IMR-90 (cell line): ENCODE measurements around the gene KRT76. TPM values are rescaled to one million over a fixed set of nuclear protein-coding genes. Genes with fewer than 3 reads are reported as not detected.

ENCODE experiments used
- ATAC-seq: fragments of 200-7000 bp; cut with Tn5 transposase; 2 replicates; pipeline ENCODE4 v1.9.1; 2020; ENCODE audit warnings: low read depth, mild to moderate bottlenecking, moderate library complexity
- BruUV-seq: library from RNA; stranded (reverse); fragments of 400-500 nt; replicated peaks from 2 replicates; lab custom pipeline; 2021; lab: Mats Ljungman, UMichigan
- CTCF ChIA-PET: fragments of 300-600 bp; formaldehyde crosslinking; extraction: SDS; loops from one replicate; lab custom pipeline; 2021; ENCODE audit warnings: antibody characterized with exemption; lab: Yijun Ruan, JAX
- POLR2A ChIA-PET: fragments of 300-600 bp; sonication (Branson Sonifier 250); formaldehyde crosslinking; loops from one replicate; lab custom pipeline; 2022; ENCODE audit warnings: antibody characterized with exemption; ENCODE audit not compliant: unreplicated experiment; lab: Charles Lee
- DNase-seq: peaks from one replicate; pipeline ENCODE4 v3.0.0; 2013
- H2AFZ ChIP-seq: replicated peaks from 2 replicates; pipeline ENCODE3; 2013; ENCODE audit warnings: low read length, mild to moderate bottlenecking; ENCODE audit not compliant: poor library complexity
- H2AK5ac ChIP-seq: 2 replicates; pipeline ENCODE4 v1.6.1; 2013; ENCODE audit warnings: low read depth, low read length, inconsistent platforms
- H2AK9ac ChIP-seq: replicated peaks from 2 replicates; pipeline ENCODE3; 2013; ENCODE audit warnings: mild to moderate bottlenecking, low read depth, low read length, moderate library complexity; ENCODE audit not compliant: poor library complexity
- H2BK120ac ChIP-seq: 2 replicates; pipeline ENCODE4 v1.6.1; 2013; ENCODE audit warnings: low read depth, low read length, inconsistent platforms
- H2BK15ac ChIP-seq: 3 replicates; pipeline ENCODE4 v1.6.1; 2013; ENCODE audit warnings: low read depth, low read length, inconsistent platforms
- H2BK20ac ChIP-seq: 2 replicates; pipeline ENCODE4 v1.6.1; 2013; ENCODE audit warnings: low read depth, mild to moderate bottlenecking, inconsistent platforms, low read length, moderate library complexity
- H2BK5ac ChIP-seq: 2 replicates; pipeline ENCODE4 v1.6.1; 2013; ENCODE audit warnings: mild to moderate bottlenecking, low read depth, low read length, inconsistent platforms; ENCODE audit not compliant: poor library complexity, severe bottlenecking
- H3K14ac ChIP-seq: replicated peaks from 2 replicates; pipeline ENCODE4 v1.6.1; 2013; ENCODE audit warnings: low read depth, low read length, inconsistent platforms
- H3K18ac ChIP-seq: 2 replicates; pipeline ENCODE4 v1.6.1; 2013; ENCODE audit warnings: low read depth, low read length, control low read depth
- H3K23ac ChIP-seq: 2 replicates; pipeline ENCODE4 v1.6.1; 2013; ENCODE audit warnings: low read depth, low read length, inconsistent platforms
- H3K27ac ChIP-seq: 2 replicates; pipeline ENCODE4 v1.5.1; 2013; ENCODE audit warnings: mild to moderate bottlenecking, control low read depth, low read length; ENCODE audit not compliant: insufficient read depth
- H3K27me3 ChIP-seq: 2 replicates; pipeline ENCODE4 v1.6.1; 2013; ENCODE audit warnings: low read length; ENCODE audit not compliant: control insufficient read depth, insufficient read depth
- H3K36me3 ChIP-seq: 2 replicates; pipeline ENCODE4 v1.6.1; 2013; ENCODE audit warnings: low read length, mixed read lengths; ENCODE audit not compliant: control insufficient read depth, insufficient read depth
- H3K4ac ChIP-seq: 2 replicates; pipeline ENCODE4 v1.6.1; 2013; ENCODE audit warnings: low read depth, low read length, inconsistent platforms
- H3K4me1 ChIP-seq: 2 replicates; pipeline ENCODE4 v1.6.1; 2013; ENCODE audit warnings: low read length, mixed read lengths; ENCODE audit not compliant: control insufficient read depth, insufficient read depth
- H3K4me2 ChIP-seq: 2 replicates; pipeline ENCODE4 v1.6.1; 2013; ENCODE audit warnings: low read depth, mild to moderate bottlenecking, control low read depth, low read length, moderate library complexity
- H3K4me3 ChIP-seq: 2 replicates; pipeline ENCODE4 v1.5.1; 2013; ENCODE audit warnings: low read depth, mild to moderate bottlenecking, control low read depth, low read length, moderate library complexity; ENCODE audit not compliant: insufficient read depth
- H3K56ac ChIP-seq: 2 replicates; pipeline ENCODE4 v1.6.1; 2013; ENCODE audit warnings: low read length, inconsistent platforms; ENCODE audit not compliant: insufficient read depth; ENCODE audit errors: extremely low read depth
- H3K79me1 ChIP-seq, 2 experiments: 2 replicates each; pipeline ENCODE4 v1.6.1; 2013; ENCODE audit warnings: low read length in 2 of 2, inconsistent platforms in 1 of 2, low read depth in 1 of 2
- H3K9ac ChIP-seq: 2 replicates; pipeline ENCODE4 v1.6.1; 2013; ENCODE audit warnings: low read depth, low read length, control low read depth
- H3K9me1 ChIP-seq: 2 replicates; pipeline ENCODE4 v1.6.1; 2013; ENCODE audit warnings: low read length, inconsistent platforms; ENCODE audit not compliant: insufficient read depth
- H3K9me3 ChIP-seq: 2 replicates; pipeline ENCODE4 v1.6.1; 2013; ENCODE audit warnings: low read length; ENCODE audit not compliant: control insufficient read depth, insufficient read depth
- H4K20me1 ChIP-seq: 2 replicates; pipeline ENCODE4 v1.6.1; 2013; ENCODE audit warnings: low read length, inconsistent platforms; ENCODE audit not compliant: insufficient read depth
- H4K5ac ChIP-seq: 2 replicates; pipeline ENCODE4 v1.6.1; 2013; ENCODE audit warnings: mild to moderate bottlenecking, low read depth, low read length, control low read depth
- H4K8ac ChIP-seq, 2 experiments: 2 replicates each; pipeline ENCODE4 v1.6.1; 2013; ENCODE audit warnings: low read depth in 2 of 2, low read length in 2 of 2, control low read depth in 1 of 2, inconsistent platforms in 1 of 2
- H4K91ac ChIP-seq: 2 replicates; pipeline ENCODE4 v1.6.1; 2013; ENCODE audit warnings: low read depth, low read length, inconsistent platforms; ENCODE audit not compliant: insufficient read depth
- BHLHE40 ChIP-seq: fragments of 150-350 bp; IDR thresholded peaks from 2 replicates; pipeline ENCODE4 v1.6.1; 2016; ENCODE audit warnings: mild to moderate bottlenecking, low read depth, low read length
- CEBPB ChIP-seq: IDR thresholded peaks from 2 replicates; pipeline ENCODE4 v1.6.1; 2012; ENCODE audit warnings: low read depth, low read length, improper control_type of control experiment
- CHD1 ChIP-seq: IDR thresholded peaks from 2 replicates; pipeline ENCODE4 v1.6.1; 2012; ENCODE audit warnings: low read depth, low read length, improper control_type of control experiment
- FOS ChIP-seq: fragments of 150-350 bp; IDR thresholded peaks from 2 replicates; pipeline ENCODE4 v1.6.1; 2016; ENCODE audit warnings: low read depth, low read length
- MAFK ChIP-seq: IDR thresholded peaks from 2 replicates; pipeline ENCODE4 v1.6.1; 2012; ENCODE audit warnings: low read depth, low read length, improper control_type of control experiment
- MAZ ChIP-seq: IDR thresholded peaks from 2 replicates; pipeline ENCODE4 v1.6.1; 2012; ENCODE audit warnings: low read depth, mild to moderate bottlenecking, low read length, improper control_type of control experiment, moderate library complexity, borderline replicate concordance
- MXI1 ChIP-seq: IDR thresholded peaks from 2 replicates; pipeline ENCODE4 v1.6.1; 2012; ENCODE audit warnings: low read depth, mild to moderate bottlenecking, low read length, moderate library complexity, borderline replicate concordance
- NFE2L2 ChIP-seq: fragments of 150-350 bp; IDR thresholded peaks from 2 replicates; pipeline ENCODE4 v1.6.1; 2016; ENCODE audit warnings: low read depth, mild to moderate bottlenecking, low read length
- POLR2A ChIP-seq: IDR thresholded peaks from 2 replicates; pipeline ENCODE4 v1.6.1; 2012; ENCODE audit warnings: mild to moderate bottlenecking, low read depth, low read length
- RAD21 ChIP-seq: IDR thresholded peaks from 2 replicates; pipeline ENCODE4 v1.6.1; 2012; ENCODE audit warnings: low read length, improper control_type of control experiment
- RCOR1 ChIP-seq: IDR thresholded peaks from 2 replicates; pipeline ENCODE4 v1.6.1; 2012; ENCODE audit warnings: mild to moderate bottlenecking, low read length, improper control_type of control experiment; ENCODE audit not compliant: insufficient replicate concordance
- RFX5 ChIP-seq: IDR thresholded peaks from 2 replicates; pipeline ENCODE4 v1.8.0; 2012; ENCODE audit warnings: low read depth, mild to moderate bottlenecking, low read length, moderate library complexity
- SMC3 ChIP-seq: fragments of 150-350 bp; IDR thresholded peaks from 2 replicates; pipeline ENCODE4 v1.6.1; 2016; ENCODE audit warnings: low read depth, mild to moderate bottlenecking, antibody characterized with exemption, low read length, moderate library complexity
- WGBS, 2 experiments: methylation state at CpG; one replicate each; pipeline versions ENCODE4 v1.1.5 to v1.1.7; 2013; ENCODE audit warnings: missing lambda C conversion rate in 2 of 2; ENCODE audit not compliant: insufficient read length in 1 of 2; ENCODE audit errors: extremely low coverage in 2 of 2; 5-methylcytosine and 5-hydroxymethylcytosine counted together
- dilution Hi-C: fragments of 300-500 bp; cut with HindIII; formaldehyde crosslinking; loops from one replicate; pipeline ENCODE4 v1.14.3; 2018; ENCODE audit warnings: low sequenced_read_pairs; ENCODE audit not compliant: unreplicated experiment
- in situ Hi-C: fragments of 300-500 bp; cut with MboI; formaldehyde crosslinking; loops from 3 replicates; pipeline ENCODE4 v1.14.3; 2019; ENCODE audit warnings: low sequenced_read_pairs, inconsistent platforms, mixed read lengths
- intact Hi-C: fragments of 100-400 bp; cut with micrococcal nuclease; formaldehyde crosslinking; loops from 2 replicates; pipeline ENCODE4 v1.10.0; 2022
- polyA plus RNA-seq, 3 experiments: library from polyadenylated mRNA; depleted of rRNA; stranded (reverse); fragments of >200 nt; gene quantifications; 2 replicates each; pipeline ENCODE4 v1.2.3, GENCODE V29; 2012; ENCODE audit warnings: low replicate concordance in 1 of 3
- total RNA-seq: library from RNA; depleted of rRNA; stranded (reverse); fragments of >200 nt; gene quantifications from 2 replicates; pipeline ENCODE4 v1.2.3, GENCODE V29; 2012
- TF ChIP-seq, protein P1 (sequence below): fragments of 150-350 bp; IDR thresholded peaks from 2 replicates; pipeline ENCODE4 v1.6.1; 2017; ENCODE audit warnings: mild to moderate bottlenecking, antibody characterized with exemption, low read length, low read depth
- TF ChIP-seq, protein P2 (sequence below): fragments of 150-350 bp; IDR thresholded peaks from 2 replicates; pipeline ENCODE4 v1.6.1; 2016; ENCODE audit warnings: low read depth, mild to moderate bottlenecking, low read length, moderate library complexity, borderline replicate concordance
- TF ChIP-seq, protein P3 (sequence below): conservative IDR thresholded peaks from 2 replicates; pipeline ENCODE4 v1.5.1; 2012; ENCODE audit warnings: mild to moderate bottlenecking, low read depth, low read length, improper control_type of control experiment

Gene KRT76
- total and polyA plus RNA-seq, 2 of the 4 experiments (the other 2 are of a cell fraction), result not detected

DNA sequence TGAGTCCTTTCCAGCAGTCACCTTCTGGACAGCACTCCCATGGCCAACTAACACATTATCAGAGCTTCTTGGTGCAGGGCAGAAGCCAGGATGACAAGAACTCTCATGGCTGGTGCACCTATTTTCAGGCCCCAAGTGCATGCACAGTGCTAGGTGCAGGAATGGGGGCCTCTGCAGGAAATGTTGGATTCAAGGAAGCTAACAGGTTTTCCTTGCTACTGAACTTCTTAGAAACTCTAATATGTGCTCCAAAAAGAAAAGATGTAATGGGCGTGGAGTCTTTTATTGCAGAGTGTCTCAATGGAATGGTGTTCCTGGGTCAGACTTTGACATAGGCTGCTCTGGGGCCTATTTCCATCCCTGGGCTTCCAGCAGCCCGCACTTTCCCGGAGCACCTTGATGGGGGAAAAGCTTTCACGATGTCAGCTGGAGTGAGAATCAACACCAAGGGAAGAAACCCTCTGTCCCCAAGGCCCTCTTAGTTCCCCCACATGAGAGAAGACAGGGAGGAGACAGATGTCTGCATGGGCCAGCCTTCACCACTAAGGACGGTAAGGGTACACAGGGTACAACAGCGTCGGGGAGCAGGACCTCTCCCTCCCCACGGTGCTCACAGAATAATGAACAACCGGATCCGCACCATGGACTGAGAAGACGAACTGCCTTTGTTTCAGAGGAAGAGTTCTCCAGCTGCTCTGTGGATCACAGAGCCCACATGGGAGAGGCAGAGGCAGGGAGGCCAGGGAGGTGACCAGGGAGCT lies 11.9 kb upstream of the KRT76 start:
- H3K9me1 ChIP-seq, result no peaks in the 10 kb centered on the region
- no peak overlapping the region for H3K4ac ChIP-seq
- H3K9me3 ChIP-seq, result no peaks in the 10 kb centered on the region
- no peak overlapping the region for H3K18ac ChIP-seq
- no peak overlapping the region for H3K27ac ChIP-seq
- H3K9ac ChIP-seq, result no peak overlapping the region
- no TSS peak for BruUV-seq
- no peak overlapping the region for H4K5ac ChIP-seq
- no peak overlapping the region for H3K4me2 ChIP-seq
- no peak overlapping the region for H2AK9ac ChIP-seq
- intact Hi-C loops (no loop called here), dilution Hi-C loops (no loop called here), in situ Hi-C loops (no loop called here)
- CTCF ChIA-PET, result no interaction called here
- no peak overlapping the region for H4K8ac ChIP-seq
- H4K91ac ChIP-seq, result no peak overlapping the region
- POLR2A ChIA-PET, result no interaction called here
- H2AFZ ChIP-seq, result no peak overlapping the region
- no peak overlapping the region for H2BK120ac ChIP-seq
- H3K27me3 ChIP-seq, result peaks cover 47% of the 10 kb centered on the region
- H3K36me3 ChIP-seq, result no peaks in the 10 kb centered on the region
- no peak overlapping the region for H3K56ac ChIP-seq
- WGBS, 2 experiments, result 90% methylated on average over 2 of the region's 11 CpGs; no CpG with 5 or more reads in 1 of the 2 experiments
- no peak overlapping the region for H2BK15ac ChIP-seq
- no peak overlapping the region for H3K4me3 ChIP-seq
- DNase-seq, result no peak
- H3K23ac ChIP-seq, result no peak overlapping the region
- no peak overlapping the region for H3K14ac ChIP-seq
- H3K4me1 ChIP-seq, result no peaks in the 10 kb centered on the region
- H4K20me1 ChIP-seq, result no peaks in the 10 kb centered on the region
- TF ChIP-seq, protein P1, sequence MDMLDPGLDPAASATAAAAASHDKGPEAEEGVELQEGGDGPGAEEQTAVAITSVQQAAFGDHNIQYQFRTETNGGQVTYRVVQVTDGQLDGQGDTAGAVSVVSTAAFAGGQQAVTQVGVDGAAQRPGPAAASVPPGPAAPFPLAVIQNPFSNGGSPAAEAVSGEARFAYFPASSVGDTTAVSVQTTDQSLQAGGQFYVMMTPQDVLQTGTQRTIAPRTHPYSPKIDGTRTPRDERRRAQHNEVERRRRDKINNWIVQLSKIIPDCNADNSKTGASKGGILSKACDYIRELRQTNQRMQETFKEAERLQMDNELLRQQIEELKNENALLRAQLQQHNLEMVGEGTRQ, result no peak
- TF ChIP-seq POLR2A (no peak), MAFK (no peak), CEBPB (no peak), SMC3 (no peak), RFX5 (no peak), BHLHE40 (no peak), CHD1 (no peak), RAD21 (no peak), FOS (no peak), NFE2L2 (no peak), MAZ (no peak), MXI1 (no peak), RCOR1 (no peak)
- TF ChIP-seq, protein P2, sequence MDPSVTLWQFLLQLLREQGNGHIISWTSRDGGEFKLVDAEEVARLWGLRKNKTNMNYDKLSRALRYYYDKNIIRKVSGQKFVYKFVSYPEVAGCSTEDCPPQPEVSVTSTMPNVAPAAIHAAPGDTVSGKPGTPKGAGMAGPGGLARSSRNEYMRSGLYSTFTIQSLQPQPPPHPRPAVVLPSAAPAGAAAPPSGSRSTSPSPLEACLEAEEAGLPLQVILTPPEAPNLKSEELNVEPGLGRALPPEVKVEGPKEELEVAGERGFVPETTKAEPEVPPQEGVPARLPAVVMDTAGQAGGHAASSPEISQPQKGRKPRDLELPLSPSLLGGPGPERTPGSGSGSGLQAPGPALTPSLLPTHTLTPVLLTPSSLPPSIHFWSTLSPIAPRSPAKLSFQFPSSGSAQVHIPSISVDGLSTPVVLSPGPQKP, result no peak
- TF ChIP-seq, protein P3, sequence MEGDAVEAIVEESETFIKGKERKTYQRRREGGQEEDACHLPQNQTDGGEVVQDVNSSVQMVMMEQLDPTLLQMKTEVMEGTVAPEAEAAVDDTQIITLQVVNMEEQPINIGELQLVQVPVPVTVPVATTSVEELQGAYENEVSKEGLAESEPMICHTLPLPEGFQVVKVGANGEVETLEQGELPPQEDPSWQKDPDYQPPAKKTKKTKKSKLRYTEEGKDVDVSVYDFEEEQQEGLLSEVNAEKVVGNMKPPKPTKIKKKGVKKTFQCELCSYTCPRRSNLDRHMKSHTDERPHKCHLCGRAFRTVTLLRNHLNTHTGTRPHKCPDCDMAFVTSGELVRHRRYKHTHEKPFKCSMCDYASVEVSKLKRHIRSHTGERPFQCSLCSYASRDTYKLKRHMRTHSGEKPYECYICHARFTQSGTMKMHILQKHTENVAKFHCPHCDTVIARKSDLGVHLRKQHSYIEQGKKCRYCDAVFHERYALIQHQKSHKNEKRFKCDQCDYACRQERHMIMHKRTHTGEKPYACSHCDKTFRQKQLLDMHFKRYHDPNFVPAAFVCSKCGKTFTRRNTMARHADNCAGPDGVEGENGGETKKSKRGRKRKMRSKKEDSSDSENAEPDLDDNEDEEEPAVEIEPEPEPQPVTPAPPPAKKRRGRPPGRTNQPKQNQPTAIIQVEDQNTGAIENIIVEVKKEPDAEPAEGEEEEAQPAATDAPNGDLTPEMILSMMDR, result no peak
- no peak overlapping the region for H2BK5ac ChIP-seq
- ATAC-seq, result no peak
- H3K79me1 ChIP-seq, result no peaks in the 10 kb centered on the region
- no peak overlapping the region for H2BK20ac ChIP-seq
- no peak overlapping the region for H2AK5ac ChIP-seq
